Measurements from ENCODE around the gene TCEA3. TPM values are rescaled to one million over a fixed set of nuclear protein-coding genes. Genes with fewer than 3 reads are reported as not detected.

Gene TCEA3
- total RNA-seq, 1 experiment from 2014 or later: not detected

DNA sequence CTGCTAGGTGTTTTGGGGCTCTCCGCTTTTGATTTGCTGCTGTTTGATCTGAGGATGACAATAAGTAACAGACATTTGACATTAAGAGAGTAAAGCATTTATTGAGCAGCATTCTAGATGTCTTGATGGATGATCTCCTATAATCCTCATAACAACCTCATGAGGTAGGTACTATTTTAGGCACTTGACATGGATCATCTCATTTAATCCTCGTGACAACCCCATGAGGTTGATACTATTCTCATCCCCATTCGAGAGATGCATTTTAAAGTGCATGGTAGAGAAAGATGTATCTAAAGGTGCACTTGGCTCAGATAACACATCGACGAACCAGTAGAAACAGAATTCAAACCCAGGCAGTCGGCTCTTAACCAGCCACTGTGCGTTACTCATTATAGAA, 26.6 kb downstream of the TCEA3 start:
- Histone ChIP-seq H3K36me3 (no peaks in the 10 kb centered on the region), H3K4me1 (peaks cover 21% of the 10 kb centered on the region), H3K9me3 (replicated peaks) (no peaks in the 10 kb centered on the region), H3K27me3 (no peaks in the 10 kb centered on the region), H3K27ac (no peak overlapping the region), H3K4me3 (no peak overlapping the region)
- DNase-seq: no peak

DNA sequence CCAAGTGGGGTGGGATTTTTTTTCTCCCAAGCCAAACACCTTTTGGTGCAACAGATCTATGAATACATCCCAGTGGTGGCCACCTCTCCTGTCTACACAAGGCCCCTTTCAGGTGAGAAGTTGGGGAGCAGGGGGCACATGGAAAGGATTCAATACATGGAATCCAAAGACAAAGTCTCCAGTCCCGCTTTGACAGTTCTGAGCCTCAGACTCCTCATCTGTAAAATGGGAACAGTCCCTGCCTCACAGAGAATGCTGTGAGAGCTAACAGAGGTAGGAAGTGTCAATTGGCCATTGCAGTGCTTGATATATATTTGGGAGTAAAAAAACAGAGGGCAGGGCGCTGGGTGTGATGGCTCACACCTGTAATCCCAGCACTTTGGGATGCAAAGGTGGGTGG, 28.2 kb downstream of the TCEA3 start:
- no peak overlapping the region for H3K27ac ChIP-seq
- no peaks in the 10 kb centered on the region for H3K36me3 ChIP-seq
- DNase-seq: no peak
- H3K9me3 ChIP-seq (replicated peaks): no peaks in the 10 kb centered on the region
- peaks cover 16% of the 10 kb centered on the region for H3K4me1 ChIP-seq
- H3K27me3 ChIP-seq: no peaks in the 10 kb centered on the region
- no peak overlapping the region for H3K4me3 ChIP-seq

DNA sequence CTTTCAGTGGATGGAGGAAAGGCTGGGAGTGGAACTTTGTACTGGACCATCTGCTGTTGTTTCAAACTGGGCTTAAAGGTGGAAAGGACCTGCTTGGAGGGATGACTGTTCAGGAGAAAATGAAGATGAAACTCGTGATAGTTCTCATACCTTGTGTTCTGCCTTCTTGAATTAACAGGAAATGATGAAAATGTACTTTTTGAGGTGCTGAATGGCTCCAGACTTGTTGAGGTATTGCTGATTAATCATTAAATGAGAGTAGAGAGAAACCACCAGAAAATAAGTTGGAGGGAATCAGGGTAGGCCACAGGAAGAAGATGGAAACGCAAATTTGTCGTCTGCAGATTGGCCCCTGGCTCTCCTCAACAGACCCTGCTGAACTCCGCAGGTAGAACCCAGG, 28.7 kb downstream of the TCEA3 start:
- no peak for DNase-seq
- Histone ChIP-seq H3K27me3 (no peaks in the 10 kb centered on the region), H3K4me3 (no peak overlapping the region), H3K9me3 (replicated peaks) (no peaks in the 10 kb centered on the region), H3K36me3 (no peaks in the 10 kb centered on the region), H3K4me1 (peaks cover 13% of the 10 kb centered on the region), H3K27ac (no peak overlapping the region)

DNA sequence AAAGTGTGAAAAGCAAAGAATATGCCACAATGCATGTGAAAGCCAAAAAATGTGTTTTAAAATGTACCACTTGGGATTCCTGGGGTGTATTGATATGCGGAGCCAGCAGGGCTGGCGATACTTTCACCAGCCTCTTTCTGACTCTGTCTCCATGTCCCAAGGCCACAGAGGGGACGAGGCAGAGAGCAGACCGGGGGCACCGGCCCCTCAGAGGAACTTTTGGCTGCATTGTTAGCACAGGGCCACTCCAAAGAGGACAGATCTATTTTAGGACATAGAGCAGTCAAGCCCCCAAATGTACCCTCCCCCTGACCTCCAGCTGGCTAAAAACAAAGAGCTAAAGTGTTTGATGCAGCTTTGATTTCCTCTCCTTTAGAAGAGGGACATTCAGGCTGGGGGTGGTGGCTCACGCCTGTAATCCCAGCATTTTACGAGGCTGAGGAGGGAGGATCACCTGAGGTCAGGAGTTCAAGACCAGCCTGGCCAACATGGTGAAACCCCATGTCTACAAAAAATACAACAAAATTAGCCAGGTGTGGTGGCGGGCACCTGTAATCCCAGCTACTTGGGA, 29.3 kb downstream of the TCEA3 start:
- peak overlapping the region; percentile 8 for H3K4me3 ChIP-seq
- peaks cover 13% of the 10 kb centered on the region for H3K4me1 ChIP-seq
- H3K27me3 ChIP-seq: no peaks in the 10 kb centered on the region
- H3K9me3 ChIP-seq (replicated peaks): no peaks in the 10 kb centered on the region
- no peak for DNase-seq
- no peak overlapping the region for H3K27ac ChIP-seq
- H3K36me3 ChIP-seq: no peaks in the 10 kb centered on the region

DNA sequence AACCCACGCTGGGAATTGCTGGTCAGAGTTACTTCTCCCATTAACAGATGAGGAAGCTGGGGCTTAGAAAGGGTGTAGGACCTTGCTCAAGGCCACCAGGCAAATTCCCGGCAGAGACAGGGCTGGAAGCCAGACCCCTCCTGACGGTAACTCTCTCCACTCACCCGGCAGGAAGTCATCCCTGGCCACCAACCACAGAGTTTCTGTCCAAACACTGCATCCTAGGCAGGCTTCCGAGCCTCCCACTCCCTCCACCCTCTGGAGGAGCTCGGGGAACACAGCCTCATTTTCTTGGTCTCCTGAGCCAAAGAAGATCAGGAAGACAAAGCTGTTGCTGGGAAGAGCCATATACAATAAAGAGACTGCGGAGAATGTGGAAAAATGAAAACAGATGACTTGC, 29.9 kb downstream of the TCEA3 start:
- no peaks in the 10 kb centered on the region for H3K9me3 ChIP-seq (replicated peaks)
- peaks cover 13% of the 10 kb centered on the region for H3K4me1 ChIP-seq
- peak overlapping the region; percentile 8 for H3K4me3 ChIP-seq
- H3K36me3 ChIP-seq: no peaks in the 10 kb centered on the region
- no peaks in the 10 kb centered on the region for H3K27me3 ChIP-seq
- no peak overlapping the region for H3K27ac ChIP-seq
- DNase-seq: peak; percentile 66 to 78

DNA sequence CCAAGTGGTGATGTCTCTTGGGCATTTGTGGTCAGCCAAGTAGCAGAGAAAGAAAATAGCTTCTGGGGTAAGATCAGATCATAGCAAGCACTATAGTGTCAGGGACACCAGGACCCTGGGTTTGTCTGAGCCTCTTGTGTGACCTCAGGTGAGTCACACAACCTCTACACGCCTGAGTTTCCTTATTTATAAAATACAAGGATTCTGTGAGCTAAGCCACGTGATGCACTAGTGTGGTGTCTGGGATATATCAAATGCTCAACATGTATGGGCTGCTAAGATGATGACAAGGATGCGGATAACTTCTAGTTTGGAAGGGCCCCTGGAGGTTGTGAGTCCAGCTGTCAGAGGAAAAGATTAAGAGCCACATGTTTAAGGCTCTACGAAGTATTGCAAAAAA, 30.4 kb downstream of the TCEA3 start:
- Histone ChIP-seq H3K4me3 (no peak overlapping the region), H3K4me1 (peaks cover 13% of the 10 kb centered on the region), H3K27ac (no peak overlapping the region), H3K27me3 (no peaks in the 10 kb centered on the region), H3K36me3 (no peaks in the 10 kb centered on the region), H3K9me3 (replicated peaks) (no peaks in the 10 kb centered on the region)
- DNase-seq: no peak

DNA sequence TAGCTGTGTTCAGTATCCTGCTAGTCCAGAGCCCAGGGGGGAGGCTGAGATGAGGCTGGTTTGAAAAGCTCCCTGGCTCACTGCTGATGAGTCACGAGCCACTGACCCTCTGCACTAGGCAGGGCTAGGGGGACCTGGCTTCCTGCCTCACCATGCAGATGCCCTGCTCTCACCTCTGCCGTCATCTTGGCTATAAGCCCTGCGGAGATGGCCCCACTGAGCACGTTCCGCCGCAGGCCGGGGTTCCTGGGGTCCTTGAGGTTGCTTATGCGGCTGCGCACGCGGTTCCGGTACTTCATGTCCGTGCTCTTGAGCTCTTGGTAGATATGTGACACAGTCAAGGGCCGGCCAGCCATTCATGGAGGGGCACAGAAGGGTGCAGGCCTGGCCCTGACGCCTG, 30.8 kb downstream of the TCEA3 start:
- Histone ChIP-seq H3K4me1 (peaks cover 13% of the 10 kb centered on the region), H3K36me3 (no peaks in the 10 kb centered on the region), H3K4me3 (no peak overlapping the region), H3K27me3 (no peaks in the 10 kb centered on the region), H3K27ac (no peak overlapping the region), H3K9me3 (replicated peaks) (no peaks in the 10 kb centered on the region)
- DNase-seq: no peak

DNA sequence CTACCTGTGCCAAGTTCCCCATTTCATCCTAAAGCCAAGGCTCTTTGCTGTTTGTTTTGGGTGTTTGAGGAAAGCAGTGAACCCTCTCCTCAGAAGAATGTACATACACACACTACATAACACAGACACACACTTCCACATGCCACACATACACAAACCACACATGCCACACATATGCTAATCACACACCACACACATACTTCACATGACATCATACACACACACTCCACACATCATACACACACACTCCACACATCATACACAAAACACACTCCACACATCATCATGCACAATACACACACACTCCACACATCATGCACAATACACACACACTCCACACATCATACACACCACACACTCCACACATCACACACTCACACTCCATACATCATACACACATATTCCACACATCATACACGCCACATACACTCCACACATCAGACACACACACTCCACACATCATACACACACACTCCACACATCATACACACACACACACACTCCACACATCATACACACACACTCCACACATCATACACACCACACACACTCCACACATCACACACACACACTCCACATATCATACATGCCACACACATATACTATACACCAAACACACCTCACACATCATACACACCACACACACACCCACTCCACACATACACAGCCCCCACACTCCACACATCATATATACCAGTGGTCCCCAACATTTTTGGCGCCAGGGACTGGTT, 32.3 kb downstream of the TCEA3 start:
- no peaks in the 10 kb centered on the region for H3K27me3 ChIP-seq
- peaks cover 13% of the 10 kb centered on the region for H3K4me1 ChIP-seq
- no peak overlapping the region for H3K27ac ChIP-seq
- H3K4me3 ChIP-seq: no peak overlapping the region
- no peak for DNase-seq
- H3K36me3 ChIP-seq: no peaks in the 10 kb centered on the region
- H3K9me3 ChIP-seq (replicated peaks): no peaks in the 10 kb centered on the region

DNA sequence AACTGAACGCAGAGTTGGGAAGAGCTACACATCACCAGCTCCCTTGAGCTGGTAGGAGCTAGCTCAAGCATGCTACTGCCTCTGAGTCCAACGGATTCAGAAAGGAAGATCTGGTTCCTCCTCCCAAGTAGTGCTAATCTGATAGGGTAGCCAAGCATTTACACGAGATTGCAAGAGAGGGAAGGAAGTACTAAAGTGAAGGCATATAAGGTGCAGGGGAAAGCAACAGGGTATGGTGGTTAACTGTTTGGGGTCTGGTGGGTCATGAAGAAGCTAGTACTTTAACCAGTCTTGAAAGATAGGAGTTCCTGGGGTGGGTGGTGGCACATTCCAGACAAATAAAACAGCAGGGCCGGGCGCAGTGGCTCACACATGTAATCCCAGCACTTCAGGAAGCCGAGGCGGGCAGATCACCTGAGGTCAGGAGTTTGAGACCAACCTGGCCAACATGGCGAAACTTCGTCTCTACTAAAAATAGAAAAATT, 34.7 kb downstream of the TCEA3 start:
- Histone ChIP-seq H3K27ac (no peak overlapping the region), H3K4me1 (peaks cover 7% of the 10 kb centered on the region), H3K36me3 (no peaks in the 10 kb centered on the region), H3K4me3 (no peak overlapping the region), H3K27me3 (no peaks in the 10 kb centered on the region; the same call in 1 of the 2 replicates), H3K9me3 (replicated peaks) (no peaks in the 10 kb centered on the region)
- no peak for DNase-seq

DNA sequence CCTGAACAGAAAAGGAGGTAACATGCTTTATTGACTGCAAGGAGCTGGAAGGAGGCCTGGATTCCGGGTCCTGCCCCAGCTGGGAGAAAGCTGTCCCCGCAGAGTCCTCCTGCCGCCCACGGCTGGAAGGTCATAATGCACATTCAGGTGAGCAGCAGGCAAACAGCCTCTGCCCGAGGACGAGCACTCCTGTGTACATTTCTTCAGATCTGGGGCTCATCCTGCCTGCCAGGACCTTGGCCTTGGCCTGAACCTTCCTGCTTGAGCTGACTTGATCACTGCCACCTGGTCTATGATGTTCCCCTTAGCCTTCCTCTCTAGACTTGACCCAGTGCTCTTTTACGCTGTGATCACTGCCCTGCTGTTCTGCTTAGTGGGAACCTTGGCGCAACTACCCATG, 37.1 kb downstream of the TCEA3 start:
- Histone ChIP-seq H3K27me3 (no peaks in the 10 kb centered on the region; the same call in 1 of the 2 replicates), H3K36me3 (no peaks in the 10 kb centered on the region), H3K4me1 (no peaks in the 10 kb centered on the region), H3K9me3 (replicated peaks) (no peaks in the 10 kb centered on the region), H3K27ac (no peak overlapping the region), H3K4me3 (no peak overlapping the region)
- no peak for DNase-seq

DNA sequence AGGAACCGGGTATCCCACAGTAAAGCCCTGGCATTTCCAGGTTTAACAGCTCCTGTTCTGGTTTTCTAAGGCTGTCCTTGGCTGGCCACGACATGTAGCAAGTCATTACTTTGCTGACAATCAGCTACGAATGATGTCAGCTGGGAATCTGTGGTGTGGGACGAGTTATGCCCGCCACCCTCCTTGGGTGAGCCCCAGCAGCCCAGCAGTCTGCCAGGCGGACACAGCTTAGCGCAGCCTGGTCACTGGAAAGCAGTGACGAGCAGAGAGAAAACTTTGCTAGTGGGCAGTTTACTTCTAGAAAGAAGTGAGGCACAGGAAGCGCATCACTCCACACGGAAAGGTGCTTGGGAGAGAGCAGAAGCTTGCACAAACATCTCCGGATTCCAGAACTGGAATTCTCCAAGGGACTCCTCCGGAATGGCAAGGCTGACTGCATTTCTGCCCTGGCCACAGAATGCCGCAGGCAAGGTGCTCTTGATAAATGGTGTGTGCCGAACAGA, 39.4 kb downstream of the TCEA3 start:
- Histone ChIP-seq H3K9me3 (replicated peaks) (no peaks in the 10 kb centered on the region), H3K4me1 (no peaks in the 10 kb centered on the region), H3K36me3 (no peaks in the 10 kb centered on the region), H3K27me3 (no peaks in the 10 kb centered on the region; the same call in 1 of the 2 replicates), H3K4me3 (no peak overlapping the region), H3K27ac (no peak overlapping the region)
- no peak for DNase-seq

DNA sequence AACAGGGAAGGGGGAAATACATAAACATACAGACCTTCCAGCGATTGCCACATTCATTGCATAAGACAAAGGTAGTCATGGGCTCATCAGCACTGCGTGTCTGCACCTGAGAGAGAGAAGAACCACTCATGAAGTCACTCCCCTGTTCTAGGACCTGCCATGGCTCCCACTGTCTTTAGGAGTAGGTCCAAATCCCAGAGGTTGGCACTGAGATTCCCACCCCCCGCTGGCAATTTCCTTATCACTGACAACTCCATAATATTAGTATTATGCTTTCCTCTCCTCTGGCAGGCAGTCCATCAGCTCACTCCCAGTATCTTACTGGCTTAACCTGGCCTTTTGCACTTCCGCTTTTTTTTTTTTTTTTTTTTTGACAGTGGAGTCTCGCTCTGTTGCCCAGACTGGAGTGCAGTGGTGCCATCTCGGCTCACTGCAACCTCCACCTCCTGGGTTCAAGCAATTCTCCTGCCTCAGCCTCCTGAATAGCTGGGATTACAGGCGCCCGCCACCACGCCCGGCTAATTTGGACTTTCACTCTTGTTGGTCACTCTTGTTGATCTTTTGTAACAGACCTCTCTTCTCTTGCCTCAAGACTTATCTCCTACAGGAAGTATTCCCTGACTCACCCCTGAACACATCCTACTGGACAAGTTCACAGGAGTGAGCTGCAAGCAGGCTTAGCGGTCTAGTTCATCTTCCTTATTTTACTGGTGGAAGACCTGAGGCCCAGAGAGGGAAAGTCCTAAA, 40.1 kb downstream of the TCEA3 start:
- no peak overlapping the region for H3K27ac ChIP-seq
- no peak overlapping the region for H3K4me3 ChIP-seq
- no peaks in the 10 kb centered on the region; the same call in 1 of the 2 replicates for H3K27me3 ChIP-seq
- H3K4me1 ChIP-seq: no peaks in the 10 kb centered on the region
- DNase-seq: no peak
- no peaks in the 10 kb centered on the region for H3K9me3 ChIP-seq (replicated peaks)
- H3K36me3 ChIP-seq: no peaks in the 10 kb centered on the region

DNA sequence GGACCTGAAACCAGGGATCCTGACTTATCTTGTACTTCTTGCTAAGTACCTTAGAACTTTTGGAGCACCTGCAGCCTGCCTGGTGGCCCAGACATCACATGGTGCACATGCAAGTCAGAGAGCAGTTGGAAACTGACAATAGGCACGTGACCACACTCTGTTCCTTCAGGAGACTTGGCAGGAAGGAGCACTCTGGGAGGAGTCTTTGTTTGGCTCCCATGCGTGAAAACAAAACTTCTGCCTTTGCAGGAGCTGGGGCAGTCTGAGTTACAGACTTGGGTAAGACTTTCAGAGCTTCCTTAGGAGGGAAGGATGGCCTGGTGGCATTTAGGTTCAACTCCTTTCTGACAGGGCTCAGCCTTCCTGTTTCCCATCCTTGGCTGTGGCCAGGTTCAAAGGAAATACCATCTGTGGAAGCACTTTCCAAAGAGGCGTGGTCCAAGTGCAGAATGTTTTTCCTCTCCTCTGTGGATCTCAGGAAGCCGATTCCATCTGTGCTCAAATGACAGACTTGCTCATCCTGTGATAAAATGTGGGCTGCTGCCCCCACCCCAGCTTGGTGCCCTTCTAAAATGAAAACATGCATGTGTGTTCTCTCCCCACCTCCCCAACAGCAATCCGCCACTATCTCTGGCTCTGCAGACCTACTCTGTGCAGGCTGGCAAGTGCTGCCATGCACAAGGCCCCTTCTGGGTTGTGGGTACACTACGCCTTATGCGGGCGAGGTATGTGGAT, 40.8 kb downstream of the TCEA3 start:
- DNase-seq: no peak
- Histone ChIP-seq H3K36me3 (no peaks in the 10 kb centered on the region), H3K4me1 (no peaks in the 10 kb centered on the region), H3K27me3 (no peaks in the 10 kb centered on the region; the same call in 1 of the 2 replicates), H3K4me3 (no peak overlapping the region), H3K27ac (no peak overlapping the region), H3K9me3 (replicated peaks) (no peaks in the 10 kb centered on the region)

DNA sequence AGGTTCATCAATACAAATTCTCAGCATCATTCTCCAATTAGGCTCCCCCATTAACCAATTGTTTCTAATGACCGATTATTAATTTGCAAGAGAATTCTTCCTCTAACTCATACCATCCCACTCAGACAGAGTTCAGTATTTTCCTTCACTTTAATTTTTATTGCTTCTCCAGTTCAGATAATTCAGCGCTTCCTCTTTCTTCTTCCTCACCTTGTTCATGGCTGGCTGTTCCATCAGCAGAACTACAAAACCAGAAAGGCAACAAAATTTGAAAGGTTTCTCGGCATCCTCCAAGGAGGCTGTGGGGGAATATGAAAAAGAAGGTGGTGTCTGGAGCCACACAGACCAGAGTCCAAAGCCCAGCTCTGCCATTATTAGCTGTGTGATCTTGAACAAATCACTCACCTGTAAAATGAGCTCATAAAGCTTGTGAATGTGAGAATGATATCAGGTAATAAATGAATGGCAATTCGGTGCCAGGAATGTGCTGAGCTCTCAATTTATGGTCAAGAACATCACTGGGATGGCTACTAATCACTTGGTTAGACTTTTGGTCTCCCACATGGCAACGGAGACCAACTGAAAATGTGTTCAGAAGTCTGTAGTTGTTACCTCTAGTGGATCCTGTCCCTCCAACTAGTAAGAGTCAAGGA, 43.2 kb downstream of the TCEA3 start:
- DNase-seq: no peak
- Histone ChIP-seq H3K4me1 (no peaks in the 10 kb centered on the region; the same call in 1 of the 2 replicates), H3K27me3 (no peaks in the 10 kb centered on the region; the same call in 1 of the 2 replicates), H3K4me3 (no peak overlapping the region), H3K36me3 (no peaks in the 10 kb centered on the region), H3K9me3 (replicated peaks) (no peaks in the 10 kb centered on the region), H3K27ac (no peak overlapping the region)

Measured in SJCRH30 (cell line).